HCT116 (cell line): Measurements from ENCODE around the gene SFXN5. TPM values are rescaled to one million over a fixed set of nuclear protein-coding genes. Genes with fewer than 3 reads are reported as not detected.

Experiments
- ATAC-seq: fragments of 200-7000 bp; cut with Tn5 transposase; 2 replicates; pipeline ENCODE4 v1.9.1; 2020; ENCODE audit warnings: mild to moderate bottlenecking, moderate library complexity
- BruUV-seq: library from RNA; stranded (reverse); fragments of 400-500 nt; replicated peaks from 2 replicates; lab custom pipeline; 2021; lab: Mats Ljungman, UMichigan
- CTCF ChIA-PET: fragments of 300-600 bp; sonication (Branson Sonifier 250); formaldehyde crosslinking; loops from one replicate; lab custom pipeline; 2021; ENCODE audit warnings: antibody characterized with exemption; lab: Charles Lee
- POLR2A ChIA-PET: fragments of 300-600, 350-600 bp; sonication (Branson Sonifier 250); formaldehyde crosslinking; loops from one replicate; lab custom pipeline; 2021; ENCODE audit warnings: antibody characterized with exemption; lab: Charles Lee
- RAD21 ChIA-PET, 2 experiments: fragments of 300-600 bp; sonication (Branson Sonifier 250); formaldehyde crosslinking; loops; one replicate each; lab custom pipeline; 2023; ENCODE audit warnings: low total read pairs in 2 of 2; ENCODE audit not compliant: uncharacterized antibody in 2 of 2, unreplicated experiment in 2 of 2, low non-redundant PET in 1 of 2; lab: Charles Lee
- DNase-seq: peaks from one replicate; pipeline ENCODE4 v3.0.0-alpha.2; 2010; ENCODE audit warnings: low read depth, low spot score
- H2AFZ ChIP-seq: fragments of 200-600 bp; shearing (Covaris generic), sonication (generic); 2 replicates; pipeline ENCODE4 v1.6.1; 2017; ENCODE audit warnings: low read depth, mixed run types, mixed read lengths, antibody characterized with exemption, low read length; ENCODE audit not compliant: poor library complexity, severe bottlenecking
- H3K27ac ChIP-seq: 2 replicates; pipeline ENCODE4 v1.5.1; 2012; ENCODE audit warnings: low read depth, low read length
- H3K27me3 ChIP-seq: fragments of 200-600 bp; sonication (generic); 2 replicates; pipeline ENCODE4 v1.6.1; 2016; ENCODE audit warnings: mixed run types, low read length, mixed read lengths; ENCODE audit not compliant: insufficient read depth
- H3K36me3 ChIP-seq, 2 experiments: fragments of 200-500 bp in 1 of 2; fragments of 200-600 bp in 1 of 2; sonication (Bioruptor generic) in 1 of 2; sonication (generic) in 1 of 2; 2 replicates each; pipeline versions ENCODE4 v1.5.1 to v1.6.1; 2014 to 2016; ENCODE audit warnings: low read length in 2 of 2, inconsistent platforms in 1 of 2, mixed read lengths in 1 of 2, mixed run types in 1 of 2; ENCODE audit not compliant: insufficient read depth in 2 of 2, control insufficient read depth in 1 of 2
- H3K4me1 ChIP-seq, 2 experiments: fragments of 200-600 bp in 1 of 2; sonication (generic) in 1 of 2; 2 replicates each; pipeline versions ENCODE4 v1.5.1 to v1.6.1; 2012 to 2017; ENCODE audit warnings: low read length in 2 of 2, inconsistent platforms in 1 of 2, mild to moderate bottlenecking in 1 of 2, mixed read lengths in 1 of 2, mixed run types in 1 of 2, moderate library complexity in 1 of 2; ENCODE audit not compliant: insufficient read depth in 2 of 2, control insufficient read depth in 1 of 2
- H3K4me2 ChIP-seq: fragments of 200-600 bp; sonication (generic); 2 replicates; pipeline ENCODE4 v1.6.1; 2017; ENCODE audit warnings: mixed run types, low read length, mixed read lengths
- H3K4me3 ChIP-seq, 2 experiments: fragments of 200-600 bp in 1 of 2; sonication (generic) in 1 of 2; replicated peaks in 1 of 2; 2 replicates each; pipeline ENCODE4 v1.5.1; 2011 to 2016; ENCODE audit warnings: low read length in 2 of 2, control low read depth in 1 of 2, low read depth in 1 of 2, mild to moderate bottlenecking in 1 of 2, mixed read lengths in 1 of 2, mixed run types in 1 of 2
- H3K79me2 ChIP-seq: fragments of 200-600 bp; sonication (generic); 2 replicates; pipeline ENCODE4 v1.6.1; 2017; ENCODE audit warnings: mild to moderate bottlenecking, mixed run types, low read length, moderate library complexity, mixed read lengths; ENCODE audit not compliant: insufficient read depth
- H3K9ac ChIP-seq: fragments of 200-600 bp; sonication (generic); 2 replicates; pipeline ENCODE4 v1.6.1; 2016; ENCODE audit warnings: low read length, mixed read lengths
- H3K9me2 ChIP-seq: fragments of 200-600 bp; sonication (generic), shearing (Covaris generic); 2 replicates; pipeline ENCODE4 v1.6.1; 2017; ENCODE audit warnings: mixed run types, mild to moderate bottlenecking, moderate library complexity; ENCODE audit not compliant: insufficient read depth
- H3K9me3 ChIP-seq, 2 experiments: fragments of 200-500 bp in 1 of 2; fragments of 200-600 bp in 1 of 2; sonication (Bioruptor generic) in 1 of 2; sonication (generic) in 1 of 2; 2 replicates each; pipeline ENCODE4 v1.6.1; 2014 to 2017; ENCODE audit warnings: low read length in 2 of 2, mixed read lengths in 2 of 2, inconsistent platforms in 1 of 2, low read depth in 1 of 2, mild to moderate bottlenecking in 1 of 2, mixed run types in 1 of 2, moderate library complexity in 1 of 2; ENCODE audit not compliant: control insufficient read depth in 1 of 2, insufficient read depth in 1 of 2
- H4K20me1 ChIP-seq: fragments of 200-600 bp; sonication (generic), shearing (Covaris generic); 2 replicates; pipeline ENCODE4 v1.6.1; 2017; ENCODE audit warnings: mixed run types, mild to moderate bottlenecking, moderate library complexity; ENCODE audit not compliant: insufficient read depth
- ATF3 ChIP-seq: IDR thresholded peaks from 2 replicates; pipeline ENCODE4 v1.6.1; 2012
- CTCF ChIP-seq, 3 experiments: fragments of 200-600 bp in 1 of 3; sonication (generic) in 1 of 3; IDR thresholded peaks in 2 of 3; conservative IDR thresholded peaks in 1 of 3; 2 replicates each; pipeline ENCODE4 v1.5.1; 2012 to 2017; ENCODE audit warnings: low read depth in 2 of 3, low read length in 2 of 3, antibody characterized with exemption in 1 of 3, borderline replicate concordance in 1 of 3, control low read depth in 1 of 3, mild to moderate bottlenecking in 1 of 3, mixed read lengths in 1 of 3, mixed run types in 1 of 3, moderate library complexity in 1 of 3; ENCODE audit not compliant: insufficient read depth in 1 of 3
- EGR1 ChIP-seq: IDR thresholded peaks from 2 replicates; pipeline ENCODE4 v1.6.1; 2012; ENCODE audit warnings: low read depth
- EZH2 ChIP-seq: fragments of 200-600 bp; sonication (generic); IDR thresholded peaks from 2 replicates; pipeline ENCODE4 v1.6.1; 2017; ENCODE audit warnings: antibody characterized with exemption, mixed run types
- FOSL1 ChIP-seq: IDR thresholded peaks from 2 replicates; pipeline ENCODE4 v1.6.1; 2012; ENCODE audit warnings: low read depth
- JUND ChIP-seq: IDR thresholded peaks from 2 replicates; pipeline ENCODE4 v1.6.1; 2012
- POLR2A ChIP-seq: IDR thresholded peaks from 2 replicates; pipeline ENCODE4 v1.7.0; 2011; ENCODE audit warnings: borderline replicate concordance; ENCODE audit not compliant: insufficient read depth, insufficient read length; ENCODE audit errors: extremely low read depth
- SP1 ChIP-seq: IDR thresholded peaks from 2 replicates; pipeline ENCODE4 v1.6.1; 2012; ENCODE audit warnings: low read depth
- TCF7L2 ChIP-seq: IDR thresholded peaks from 2 replicates; pipeline ENCODE4 v1.7.0; 2011; ENCODE audit warnings: borderline replicate concordance, inconsistent platforms; ENCODE audit not compliant: insufficient read depth, insufficient read length; ENCODE audit errors: extremely low read depth
- ZBTB33 ChIP-seq: IDR thresholded peaks from 2 replicates; pipeline ENCODE4 v1.6.1; 2011; ENCODE audit warnings: mild to moderate bottlenecking, low read length, moderate library complexity; ENCODE audit not compliant: insufficient replicate concordance; ENCODE audit errors: extremely low read depth
- ZNF274 ChIP-seq: fragments of 200-500 bp; sonication (Bioruptor generic); IDR thresholded peaks from 2 replicates; pipeline ENCODE4 v1.6.1; 2014; ENCODE audit warnings: mild to moderate bottlenecking, low read depth, low read length, inconsistent platforms
- intact Hi-C: fragments of 100-400 bp; cut with micrococcal nuclease; formaldehyde crosslinking; loops from 2 replicates; pipeline ENCODE4 v1.10.0; 2022
- total RNA-seq: library from RNA; stranded (reverse); gene quantifications from one replicate; pipeline ENCODE4 v1.2.1, GENCODE V29; 2021; ENCODE audit not compliant: unreplicated experiment

SFXN5 gene
- total RNA-seq, 1 experiment from 2014 or later: 10.0 TPM

DNA sequence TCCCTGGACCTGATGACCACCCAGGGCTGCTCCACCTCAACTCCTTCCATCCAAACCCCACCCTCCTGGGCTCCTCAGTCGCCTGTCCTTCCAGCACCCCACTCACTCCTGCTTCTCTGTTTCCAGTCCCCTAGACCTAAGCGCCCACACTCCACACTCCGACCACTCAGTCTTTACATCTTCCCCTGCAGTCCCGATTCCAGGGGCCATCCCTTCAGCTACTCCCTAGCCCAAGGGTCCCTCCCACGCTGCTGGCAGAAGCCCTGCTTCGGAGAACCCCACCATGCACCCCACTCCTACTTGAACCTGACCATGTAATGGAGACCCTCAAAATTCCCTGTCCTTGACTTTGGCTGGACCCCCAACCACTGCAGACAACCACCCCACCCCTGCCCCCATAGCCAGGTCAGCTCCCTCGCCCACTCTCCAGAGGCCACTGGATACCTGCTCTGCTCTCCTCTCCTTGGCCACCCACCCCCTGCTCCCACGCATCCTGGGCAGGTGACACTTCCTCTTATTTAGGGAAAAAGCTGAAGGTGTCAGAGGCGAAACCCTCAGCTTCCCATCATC, 126.0 kb downstream of the SFXN5 start:
- Histone ChIP-seq H3K9me2 (no peaks in the 10 kb centered on the region), H3K9ac (no peak overlapping the region), H3K4me2 (no peak overlapping the region), H3K36me3 (no peaks in the 10 kb centered on the region), H3K4me1 (no peaks in the 10 kb centered on the region), H3K9me3 (no peaks in the 10 kb centered on the region), H3K27ac (no peak overlapping the region), H3K4me3 (no peak overlapping the region), H3K27me3 (no peaks in the 10 kb centered on the region), H2AFZ (no peak overlapping the region), H4K20me1 (no peaks in the 10 kb centered on the region), H3K79me2 (no peaks in the 10 kb centered on the region)
- ChIA-PET POLR2A (no interaction called here), CTCF (no interaction called here), RAD21 (no interaction called here)
- intact Hi-C loops: no loop called here
- no TSS peak for BruUV-seq
- DNase-seq (no peak), ATAC-seq (no peak)
- TF ChIP-seq EZH2 (no peak), ATF3 (no peak), SP1 (no peak), ZBTB33 (no peak), FOSL1 (no peak), ZNF274 (no peak), TCF7L2 (no peak), POLR2A (no peak), EGR1 (no peak), JUND (no peak), CTCF (IDR thresholded peaks at IDR 0.05 in 2 of 3, conservative IDR thresholded peaks at IDR 0.05 in 1 of 3; ENCODE audit: borderline replicate concordance in 1 of 3, insufficient read depth in 1 of 3, low read depth in 2 of 3, low read length in 2 of 3) (no peak)
